Mucosa of rectum (tissue), 2 donors: ENCODE measurements around the gene TRPM3.

Source experiments
- H3K27ac ChIP-seq, 2 donors: one replicate each; pipeline ENCODE4 v1.7.0; 2013; ENCODE audit warnings: inconsistent platforms in 2 of 2, low read depth in 2 of 2, low read length in 2 of 2
- H3K27me3 ChIP-seq, 2 donors: one replicate each; pipeline ENCODE4 v1.7.0; 2013; ENCODE audit warnings: low read length in 2 of 2; ENCODE audit not compliant: control insufficient read depth in 2 of 2, insufficient read depth in 2 of 2
- H3K36me3 ChIP-seq, 2 donors: one replicate each; pipeline ENCODE4 v1.7.0; 2013; ENCODE audit warnings: low read length in 2 of 2; ENCODE audit not compliant: control insufficient read depth in 2 of 2, insufficient read depth in 2 of 2
- H3K4me1 ChIP-seq, 2 donors: one replicate each; pipeline ENCODE4 v1.7.0; 2013; ENCODE audit warnings: low read length in 2 of 2, mild to moderate bottlenecking in 1 of 2; ENCODE audit not compliant: control insufficient read depth in 2 of 2, insufficient read depth in 2 of 2
- H3K4me3 ChIP-seq, 2 donors: one replicate each; pipeline ENCODE4 v1.7.0; 2013; ENCODE audit warnings: low read length in 2 of 2
- H3K9ac ChIP-seq, 2 donors: one replicate each; pipeline ENCODE4 v1.7.0; 2013; ENCODE audit warnings: low read length in 2 of 2, low read depth in 1 of 2, mild to moderate bottlenecking in 1 of 2
- H3K9me3 ChIP-seq, 2 donors: one replicate each; pipeline ENCODE4 v1.7.0; 2013; ENCODE audit warnings: low read length in 2 of 2; ENCODE audit not compliant: control insufficient read depth in 2 of 2
- donor health status: healthy.
- donor health status: Normal muscosa, but diverticular disease.

TRPM3 gene

DNA sequence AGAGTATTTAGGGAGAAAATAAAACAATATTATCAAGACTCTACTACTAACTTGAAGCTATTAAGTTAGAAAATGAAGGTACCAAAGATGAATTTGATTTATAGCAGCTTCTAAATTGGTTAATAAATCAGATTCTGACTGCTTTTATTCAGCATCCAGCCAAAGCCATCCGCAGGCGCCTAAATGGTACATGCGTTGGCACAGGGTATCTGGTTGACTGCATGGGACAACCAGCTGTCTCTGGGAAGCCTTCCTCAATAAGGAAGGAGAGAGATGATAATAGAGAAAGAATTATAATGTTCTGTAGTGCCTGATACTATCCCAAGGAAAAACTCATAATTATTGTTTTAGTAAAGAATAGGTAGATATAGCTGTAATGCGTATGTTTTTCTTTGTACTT is 9.1 kb upstream of the TRPM3 start:
- Histone ChIP-seq H3K36me3 (no peaks in the 10 kb centered on the region), H3K9me3 (no peaks in the 10 kb centered on the region), H3K4me1 (no peaks in the 10 kb centered on the region), H3K9ac (no peak overlapping the region), H3K4me3 (no peak overlapping the region), H3K27ac (no peak overlapping the region), H3K27me3 (no peaks in the 10 kb centered on the region)

DNA sequence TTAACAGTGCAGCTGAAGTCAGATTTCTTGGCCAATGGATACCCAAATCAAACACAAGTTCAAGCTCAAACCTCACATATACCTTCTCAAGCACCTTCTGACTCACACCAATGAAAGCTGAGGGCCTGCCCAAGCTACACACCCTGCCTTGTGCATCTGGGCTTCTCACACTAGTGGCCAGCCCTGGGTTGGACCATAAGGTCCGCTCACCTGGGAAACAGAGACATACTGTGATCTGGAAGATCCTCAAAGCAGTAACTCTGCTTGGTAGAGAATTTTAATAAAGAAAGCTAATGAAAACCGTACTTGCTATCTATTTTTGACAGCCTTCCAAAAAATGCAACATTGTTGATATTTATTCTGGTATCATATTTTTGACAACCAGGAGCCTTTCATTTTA is 7.4 kb upstream of the TRPM3 start:
- Histone ChIP-seq H3K4me3 (no peak overlapping the region), H3K9me3 (no peaks in the 10 kb centered on the region), H3K27me3 (no peaks in the 10 kb centered on the region), H3K9ac (no peak overlapping the region), H3K36me3 (no peaks in the 10 kb centered on the region), H3K27ac (no peak overlapping the region), H3K4me1 (no peaks in the 10 kb centered on the region)

GRCh38 chr9:71127301-71127700 is 5.9 kb upstream of the TRPM3 start:
- H3K4me1 ChIP-seq, result no peaks in the 10 kb centered on the region
- H3K27ac ChIP-seq, result no peak overlapping the region
- no peak overlapping the region for H3K4me3 ChIP-seq
- H3K27me3 ChIP-seq, result no peaks in the 10 kb centered on the region
- no peak overlapping the region for H3K9ac ChIP-seq
- H3K36me3 ChIP-seq, result no peaks in the 10 kb centered on the region
- H3K9me3 ChIP-seq, result no peaks in the 10 kb centered on the region

GRCh38 chr9:71122421-71122820 is 1.0 kb upstream of the TRPM3 start:
- H3K27me3 ChIP-seq, result peaks cover 0 to 2% of the 10 kb centered on the region in 2 donors
- no peak overlapping the region for H3K9ac ChIP-seq
- H3K9me3 ChIP-seq, result no peaks in the 10 kb centered on the region
- H3K4me1 ChIP-seq, result no peaks in the 10 kb centered on the region
- no peak overlapping the region for H3K27ac ChIP-seq
- H3K36me3 ChIP-seq, result no peaks in the 10 kb centered on the region
- no peak overlapping the region for H3K4me3 ChIP-seq

GRCh38 chr9:71122022-71122275 is 528 bp upstream of the TRPM3 start:
- Histone ChIP-seq H3K9me3 (no peaks in the 10 kb centered on the region), H3K36me3 (no peaks in the 10 kb centered on the region), H3K4me1 (no peaks in the 10 kb centered on the region), H3K9ac (no peak overlapping the region), H3K27ac (no peak overlapping the region), H3K27me3 (peaks cover 0 to 2% of the 10 kb centered on the region in 2 donors), H3K4me3 (no peak overlapping the region)

DNA sequence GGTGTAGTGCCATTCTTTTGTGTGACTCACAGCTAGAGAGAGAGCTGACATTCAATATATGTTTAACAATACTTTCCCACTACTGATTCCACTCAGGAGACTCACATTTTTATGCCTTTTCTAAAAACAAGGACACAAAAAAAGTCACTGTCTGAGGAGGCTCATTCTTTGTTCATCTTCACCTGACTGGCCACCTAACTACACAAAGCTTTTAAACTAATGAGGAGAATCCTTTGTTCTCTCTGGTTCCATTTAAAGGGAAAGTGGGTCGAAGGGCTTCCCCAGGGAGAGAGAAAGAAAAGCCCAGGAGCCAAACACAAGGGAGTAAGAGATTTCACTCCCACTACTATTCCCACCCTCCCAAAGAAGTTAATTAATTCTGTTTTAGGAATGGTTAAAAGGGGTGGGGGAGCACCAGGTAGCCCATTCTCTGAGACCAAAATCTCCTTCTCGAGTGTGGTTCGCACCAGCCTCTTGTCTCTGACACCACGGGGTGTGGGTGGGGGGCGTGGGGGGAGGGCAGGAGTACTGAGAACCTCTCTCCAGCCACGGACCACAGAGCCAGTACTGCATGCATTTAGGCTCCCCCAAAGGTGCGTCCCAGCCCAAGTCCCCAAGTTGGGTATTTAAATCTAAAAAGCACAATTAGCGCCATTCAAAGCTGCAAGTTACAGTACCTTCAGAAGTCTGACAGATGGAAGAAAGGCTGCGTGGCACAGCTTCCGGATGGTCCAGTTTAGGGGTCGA is 747 bp downstream of the TRPM3 start:
- Histone ChIP-seq H3K9ac (no peak overlapping the region), H3K36me3 (no peaks in the 10 kb centered on the region), H3K27me3 (peaks cover 0 to 2% of the 10 kb centered on the region in 2 donors), H3K27ac (no peak overlapping the region), H3K4me1 (no peaks in the 10 kb centered on the region), H3K9me3 (no peaks in the 10 kb centered on the region), H3K4me3 (no peak overlapping the region)

DNA sequence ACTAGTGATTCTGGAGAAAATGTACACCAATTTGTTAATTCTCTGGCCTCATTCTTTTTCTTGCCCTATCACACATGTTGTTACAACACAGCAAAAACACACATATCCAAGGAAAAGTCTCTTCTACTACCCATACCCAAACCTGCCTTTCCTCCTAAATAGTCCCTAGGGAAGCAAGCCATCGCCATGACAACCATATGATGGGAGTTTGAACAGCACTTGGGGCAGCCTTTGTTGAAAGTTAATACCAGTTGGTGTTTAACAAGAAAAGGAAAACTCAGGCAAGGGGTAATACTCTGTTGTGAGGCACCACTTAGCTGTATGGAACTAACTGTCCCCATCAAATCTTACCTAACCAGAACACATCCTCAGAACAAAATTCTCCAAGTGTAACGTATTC is 1.7 kb downstream of the TRPM3 start:
- Histone ChIP-seq H3K27me3 (peaks cover 0 to 2% of the 10 kb centered on the region in 2 donors), H3K9ac (no peak overlapping the region), H3K36me3 (no peaks in the 10 kb centered on the region), H3K9me3 (no peaks in the 10 kb centered on the region), H3K27ac (no peak overlapping the region), H3K4me3 (no peak overlapping the region), H3K4me1 (no peaks in the 10 kb centered on the region)

DNA sequence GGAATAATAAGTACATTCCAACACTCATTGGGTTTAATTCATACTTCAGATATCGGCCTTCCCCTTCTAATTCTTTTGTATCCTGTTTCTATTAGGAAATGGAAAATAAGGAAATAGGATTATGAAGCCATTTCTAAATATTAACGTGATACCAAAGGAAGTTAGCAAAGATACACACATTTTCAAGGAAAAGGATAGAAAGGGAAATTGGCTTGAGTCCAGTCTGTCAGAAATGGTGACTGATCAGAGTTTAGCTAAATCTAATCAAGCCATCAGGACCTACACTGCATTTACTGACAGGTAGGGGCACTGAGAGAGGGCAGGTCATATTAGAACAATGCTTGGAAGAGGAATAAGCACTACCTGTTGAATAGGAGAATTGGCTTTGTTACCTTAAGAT is 3.1 kb downstream of the TRPM3 start:
- H3K36me3 ChIP-seq, result no peaks in the 10 kb centered on the region
- H3K4me1 ChIP-seq, result no peaks in the 10 kb centered on the region
- no peak overlapping the region for H3K4me3 ChIP-seq
- H3K9me3 ChIP-seq, result no peaks in the 10 kb centered on the region
- H3K27me3 ChIP-seq, result peaks cover 0 to 2% of the 10 kb centered on the region in 2 donors
- no peak overlapping the region for H3K27ac ChIP-seq
- H3K9ac ChIP-seq, result no peak overlapping the region

GRCh38 chr9:71115448-71115975 is 5.9 kb downstream of the TRPM3 start:
- H3K27ac ChIP-seq, result no peak overlapping the region
- H3K36me3 ChIP-seq, result no peaks in the 10 kb centered on the region
- no peak overlapping the region for H3K9ac ChIP-seq
- H3K4me3 ChIP-seq, result no peak overlapping the region
- no peaks in the 10 kb centered on the region for H3K4me1 ChIP-seq
- no peaks in the 10 kb centered on the region for H3K27me3 ChIP-seq
- H3K9me3 ChIP-seq, result no peaks in the 10 kb centered on the region

DNA sequence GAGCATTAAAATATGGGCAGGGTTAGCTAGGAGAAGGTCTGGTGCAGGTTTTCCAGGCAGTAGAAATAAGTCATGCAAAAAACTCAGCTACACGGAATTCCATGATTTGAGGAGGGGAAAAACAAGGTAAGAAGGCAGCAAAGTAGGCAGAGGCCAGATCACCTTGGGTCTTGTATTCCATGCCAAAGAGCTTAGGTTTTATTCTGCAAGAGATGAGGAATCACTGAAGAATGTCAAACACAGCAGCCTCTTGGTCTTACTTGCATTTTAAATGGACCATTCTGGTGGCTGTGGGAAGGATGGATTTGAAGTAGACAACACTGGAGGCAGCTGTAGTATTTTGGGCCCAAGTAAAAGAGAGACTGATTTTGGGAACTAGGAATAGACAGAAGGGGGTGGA is 8.6 kb downstream of the TRPM3 start:
- H3K9ac ChIP-seq, result no peak overlapping the region
- H3K27ac ChIP-seq, result no peak overlapping the region
- no peaks in the 10 kb centered on the region for H3K4me1 ChIP-seq
- H3K27me3 ChIP-seq, result no peaks in the 10 kb centered on the region
- H3K36me3 ChIP-seq, result no peaks in the 10 kb centered on the region
- no peaks in the 10 kb centered on the region for H3K9me3 ChIP-seq
- H3K4me3 ChIP-seq, result no peak overlapping the region

DNA sequence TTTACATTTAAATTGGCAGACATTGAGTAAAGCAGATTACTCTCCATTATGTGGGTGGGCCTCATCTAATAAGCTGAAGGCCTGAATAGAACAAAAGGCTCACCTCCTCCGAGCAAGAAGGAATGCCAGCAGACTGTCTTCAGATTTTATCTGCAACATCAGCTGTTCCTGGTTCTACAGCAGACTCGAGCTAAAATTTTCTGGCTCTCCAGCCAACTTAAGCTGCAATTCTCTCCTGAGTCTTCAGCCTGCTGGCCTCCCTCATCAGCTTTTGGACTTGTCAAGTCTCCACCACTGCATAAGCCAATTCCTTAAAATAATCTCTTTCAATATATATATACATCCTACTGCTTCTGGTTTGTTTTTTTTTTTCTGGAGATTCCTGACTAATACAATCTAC is 12.5 kb downstream of the TRPM3 start:
- Histone ChIP-seq H3K4me3 (no peak overlapping the region), H3K9ac (no peak overlapping the region), H3K9me3 (no peaks in the 10 kb centered on the region), H3K36me3 (no peaks in the 10 kb centered on the region), H3K27me3 (no peaks in the 10 kb centered on the region), H3K4me1 (no peaks in the 10 kb centered on the region), H3K27ac (no peak overlapping the region)
